ENCODE measurements around the gene RASIP1.

GRCh38 chr19:48772503-48772953, 32.1 kb upstream of the RASIP1 start:
- TF ChIP-seq, protein P1, sequence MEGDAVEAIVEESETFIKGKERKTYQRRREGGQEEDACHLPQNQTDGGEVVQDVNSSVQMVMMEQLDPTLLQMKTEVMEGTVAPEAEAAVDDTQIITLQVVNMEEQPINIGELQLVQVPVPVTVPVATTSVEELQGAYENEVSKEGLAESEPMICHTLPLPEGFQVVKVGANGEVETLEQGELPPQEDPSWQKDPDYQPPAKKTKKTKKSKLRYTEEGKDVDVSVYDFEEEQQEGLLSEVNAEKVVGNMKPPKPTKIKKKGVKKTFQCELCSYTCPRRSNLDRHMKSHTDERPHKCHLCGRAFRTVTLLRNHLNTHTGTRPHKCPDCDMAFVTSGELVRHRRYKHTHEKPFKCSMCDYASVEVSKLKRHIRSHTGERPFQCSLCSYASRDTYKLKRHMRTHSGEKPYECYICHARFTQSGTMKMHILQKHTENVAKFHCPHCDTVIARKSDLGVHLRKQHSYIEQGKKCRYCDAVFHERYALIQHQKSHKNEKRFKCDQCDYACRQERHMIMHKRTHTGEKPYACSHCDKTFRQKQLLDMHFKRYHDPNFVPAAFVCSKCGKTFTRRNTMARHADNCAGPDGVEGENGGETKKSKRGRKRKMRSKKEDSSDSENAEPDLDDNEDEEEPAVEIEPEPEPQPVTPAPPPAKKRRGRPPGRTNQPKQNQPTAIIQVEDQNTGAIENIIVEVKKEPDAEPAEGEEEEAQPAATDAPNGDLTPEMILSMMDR (conservative IDR thresholded peaks at IDR 0.05; ENCODE audit: low read depth, low read length), result no peak
- TF ChIP-seq EZH2 (IDR thresholded peaks at IDR 0.05; ENCODE audit: low read length, unreplicated experiment) (no peak), EZH2phosphoT487 (IDR thresholded peaks at IDR 0.05; ENCODE audit: borderline replicate concordance, low read length) (no peak)

All from PC-3 (cell line).